KOPT-K1 (cell line): ENCODE data around the gene SUCLA2.

Experiments
- H3K27ac ChIP-seq: fragments of 200-600 bp; sonication (generic); 2 replicates; pipeline ENCODE4 v1.5.1; 2016; ENCODE audit warnings: antibody characterized with exemption, mild to moderate bottlenecking, low read depth, low read length; ENCODE audit not compliant: poor library complexity, severe bottlenecking
- H3K36me3 ChIP-seq: fragments of 200-600 bp; sonication (generic); 2 replicates; pipeline ENCODE4 v1.5.1; 2017; ENCODE audit warnings: antibody characterized with exemption, mild to moderate bottlenecking, low read length, moderate library complexity; ENCODE audit not compliant: insufficient read depth
- H3K9me3 ChIP-seq: fragments of 200-600 bp; sonication (generic); 2 replicates; pipeline ENCODE4 v1.5.1; 2017; ENCODE audit warnings: antibody characterized with exemption, low read length, mild to moderate bottlenecking; ENCODE audit not compliant: insufficient read depth, poor library complexity, severe bottlenecking

SUCLA2 gene

GRCh38 chr13:47903836-47904235 is 97.2 kb downstream of the SUCLA2 start:
- Histone ChIP-seq H3K27ac (no peak overlapping the region), H3K9me3 (no peaks in the 10 kb centered on the region), H3K36me3 (no peaks in the 10 kb centered on the region)

DNA sequence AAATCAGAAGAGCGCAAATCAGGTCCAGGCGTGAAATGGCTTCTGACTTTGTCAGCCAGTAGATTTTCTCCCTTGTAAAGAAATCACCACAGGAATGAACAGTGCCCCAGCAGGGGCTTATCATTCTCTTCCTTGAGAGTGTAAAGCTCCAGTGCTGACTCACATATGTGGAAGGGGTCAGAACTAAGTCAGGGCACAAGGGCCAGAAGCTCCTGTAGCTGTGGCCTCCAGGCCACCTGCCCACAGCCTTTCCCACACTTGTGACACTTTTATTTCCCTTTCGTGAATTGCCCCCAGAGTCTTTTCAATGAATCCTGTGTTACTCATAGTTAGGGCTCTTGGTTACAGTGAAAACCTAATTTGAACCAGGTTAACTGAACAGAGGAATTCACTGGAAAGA is 99.6 kb downstream of the SUCLA2 start:
- H3K9me3 ChIP-seq, result no peaks in the 10 kb centered on the region
- no peaks in the 10 kb centered on the region for H3K36me3 ChIP-seq
- no peak overlapping the region for H3K27ac ChIP-seq

DNA sequence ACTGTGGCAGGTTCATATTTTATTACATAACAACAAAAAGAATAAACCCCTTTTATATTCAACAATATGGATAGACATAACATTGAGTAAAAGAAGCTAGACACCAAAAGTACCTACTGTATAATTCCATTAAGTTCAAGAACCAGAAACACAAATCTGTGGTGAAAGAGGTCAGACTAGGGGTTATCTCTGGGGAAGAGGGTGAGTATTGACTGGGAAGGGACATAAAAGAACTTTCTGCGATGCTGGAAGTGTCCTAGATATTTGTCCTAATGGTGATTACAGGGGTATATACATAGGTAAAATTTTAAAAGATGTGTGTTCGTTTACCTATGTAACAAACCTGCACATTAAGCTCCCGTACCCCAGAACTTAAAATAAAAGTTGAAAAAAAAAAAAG is 103.0 kb downstream of the SUCLA2 start:
- H3K9me3 ChIP-seq, result no peaks in the 10 kb centered on the region
- no peaks in the 10 kb centered on the region for H3K36me3 ChIP-seq
- H3K27ac ChIP-seq, result no peak overlapping the region

DNA sequence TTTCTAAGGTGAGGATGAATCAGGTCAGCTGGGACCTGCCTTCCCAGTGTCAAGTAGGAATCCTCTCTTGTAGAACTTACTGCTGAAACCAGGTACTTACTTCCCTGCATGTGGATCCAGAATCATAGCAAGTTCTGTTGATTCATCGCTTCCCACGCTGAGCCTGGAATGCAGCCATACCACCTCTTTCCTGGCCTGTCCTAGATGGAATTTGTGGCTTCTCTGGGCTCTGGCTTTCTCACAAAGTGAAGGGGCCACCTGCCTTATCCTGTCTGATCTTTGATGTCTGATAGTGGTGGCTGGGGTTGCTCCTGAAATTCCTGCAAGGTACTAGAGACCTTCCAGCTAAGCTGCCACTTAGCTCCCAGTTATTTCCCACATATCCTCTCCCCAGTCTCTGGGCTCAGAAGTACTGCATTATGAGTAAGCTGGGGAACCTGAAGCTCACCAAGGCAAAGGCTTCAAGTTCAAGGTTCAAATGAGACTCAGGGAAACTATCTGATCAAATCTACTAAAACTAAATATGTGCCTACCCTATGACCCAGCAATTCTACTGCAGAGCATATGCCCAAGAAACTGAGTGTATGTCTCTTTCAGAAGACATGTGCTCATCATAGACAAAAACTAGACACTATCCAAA is 103.5 kb downstream of the SUCLA2 start:
- H3K9me3 ChIP-seq, result no peaks in the 10 kb centered on the region
- no peak overlapping the region for H3K27ac ChIP-seq
- H3K36me3 ChIP-seq, result no peaks in the 10 kb centered on the region

GRCh38 chr13:47896546-47896945 is 104.5 kb downstream of the SUCLA2 start:
- Histone ChIP-seq H3K27ac (no peak overlapping the region), H3K9me3 (no peaks in the 10 kb centered on the region), H3K36me3 (no peaks in the 10 kb centered on the region)

- no peaks in the 10 kb centered on the region for H3K9me3 ChIP-seq
- H3K27ac ChIP-seq, result no peak overlapping the region
- H3K36me3 ChIP-seq, result no peaks in the 10 kb centered on the region
Measured at GRCh38 chr13:47896111-47896510, 105.0 kb downstream of the SUCLA2 start.

- Histone ChIP-seq H3K36me3 (no peaks in the 10 kb centered on the region), H3K27ac (no peak overlapping the region), H3K9me3 (no peaks in the 10 kb centered on the region)
Measured at GRCh38 chr13:47893527-47893926, 107.5 kb downstream of the SUCLA2 start.
